Endometrial microvascular endothelial cells (primary cell): ENCODE data around the gene SCYL1. TPM values are rescaled to one million over a fixed set of nuclear protein-coding genes. Genes with fewer than 3 reads are reported as not detected.

Experiments
- total RNA-seq: library from RNA; depleted of rRNA; stranded (reverse); fragments of >200 nt; gene quantifications from one replicate; pipeline ENCODE4 v1.2.3, GENCODE V29; 2015; ENCODE audit errors: inconsistent ontology term

SCYL1 gene
- total RNA-seq, 1 donor from 2014 or later: 110 TPM

Other genes starting within 250 kb of the SCYL1 start
- 41.4 TPM for gene CDC42EP2, start 210.2 kb upstream of the SCYL1 start, total RNA-seq
- gene DPF2, start 191.2 kb upstream of the SCYL1 start, total RNA-seq: 44.1 TPM
- gene TIGD3, start 170.3 kb upstream of the SCYL1 start, total RNA-seq: not detected
- gene SLC25A45, start 142.4 kb upstream of the SCYL1 start, total RNA-seq: 2.8 TPM
- 103 TPM for gene FRMD8, start 138.4 kb upstream of the SCYL1 start, total RNA-seq
- gene NEAT1, start 102.3 kb upstream of the SCYL1 start, total RNA-seq: 14.8 TPM
- gene MALAT1, start 26.0 kb upstream of the SCYL1 start, total RNA-seq: 1,401 TPM
- 42.3 TPM for gene LTBP3, start 33.3 kb downstream of the SCYL1 start, total RNA-seq
- gene ZNRD2, start 45.4 kb downstream of the SCYL1 start, total RNA-seq: 85.7 TPM
- 34.1 TPM for gene FAM89B, start 47.5 kb downstream of the SCYL1 start, total RNA-seq
- gene EHBP1L1, start 51.0 kb downstream of the SCYL1 start, total RNA-seq: 50.5 TPM
- 2.3 TPM for gene KCNK7, start 70.7 kb downstream of the SCYL1 start, total RNA-seq
- gene MAP3K11, start 89.1 kb downstream of the SCYL1 start, total RNA-seq: 101 TPM
- gene PCNX3, start 90.7 kb downstream of the SCYL1 start, total RNA-seq: 44.9 TPM
- gene SIPA1, start 113.0 kb downstream of the SCYL1 start, total RNA-seq: 53.4 TPM
- 69.7 TPM for gene RELA, start 137.8 kb downstream of the SCYL1 start, total RNA-seq
- gene KAT5, start 187.2 kb downstream of the SCYL1 start, total RNA-seq: 34.0 TPM
- gene RNASEH2C, start 195.7 kb downstream of the SCYL1 start, total RNA-seq: 110 TPM